ENCODE measurements around the gene ERVK3-1. TPM values are rescaled to one million over a fixed set of nuclear protein-coding genes. Genes with fewer than 3 reads are reported as not detected.

ERVK3-1 gene
- total RNA-seq, 1 experiment from 2014 or later: 28.1 TPM

DNA sequence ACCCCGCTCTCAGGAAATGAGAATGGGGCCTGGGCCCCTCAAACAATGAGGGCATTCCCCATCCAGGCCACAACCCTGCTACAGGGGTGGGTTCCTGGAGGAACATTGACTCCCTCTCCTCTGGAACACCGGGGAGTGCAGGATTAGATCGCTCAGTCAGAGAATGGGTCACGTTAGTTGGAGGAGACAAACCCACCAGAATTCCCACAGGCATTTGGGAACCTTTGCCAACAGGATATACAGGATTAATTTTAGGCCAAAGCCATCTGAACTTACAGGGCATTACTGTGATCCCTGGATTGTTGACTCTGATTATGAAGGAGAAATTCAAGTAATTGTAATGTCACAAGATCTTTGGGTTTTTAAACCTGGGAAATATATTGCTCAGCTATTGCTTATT lies 2.6 kb downstream of the ERVK3-1 start:
- Histone ChIP-seq H3K9me2 (ENCODE audit: insufficient read depth) (no peaks in the 10 kb centered on the region), H3K27me3 (ENCODE audit: insufficient read depth, low read length) (no peaks in the 10 kb centered on the region), H3K4me2 (ENCODE audit: low read length) (no peak overlapping the region), H3K36me3 (ENCODE audit: control insufficient read depth in 1 of 2, insufficient read depth in 2 of 2, low read length in 2 of 2) (peaks cover 28 to 53% of the 10 kb centered on the region in 2 experiments), H3K4me1 (ENCODE audit: control insufficient read depth in 1 of 2, insufficient read depth in 2 of 2, low read length in 2 of 2) (peaks cover 5 to 15% of the 10 kb centered on the region in 2 experiments; a peak in 3 of 4 replicates), H3K79me2 (ENCODE audit: insufficient read depth, low read length) (peaks cover 48% of the 10 kb centered on the region), H2AFZ (ENCODE audit: low read depth, low read length, poor library complexity, severe bottlenecking) (no peak overlapping the region), H3K4me3 (replicated peaks in 1 of 2; ENCODE audit: low read depth in 1 of 2, low read length in 2 of 2) (no peak overlapping the region), H3K27ac (ENCODE audit: low read depth, low read length) (no peak overlapping the region), H3K9me3 (ENCODE audit: control insufficient read depth in 1 of 2, insufficient read depth in 1 of 2, low read depth in 1 of 2, low read length in 2 of 2) (peaks cover 5 to 14% of the 10 kb centered on the region in 2 experiments; a peak in 1 of 4 replicates), H3K9ac (ENCODE audit: low read length) (no peak overlapping the region), H4K20me1 (ENCODE audit: insufficient read depth) (no peaks in the 10 kb centered on the region)
- no TSS peak for BruUV-seq (replicated peaks)
- intact Hi-C loops (cut with micrococcal nuclease): loop anchor here (5.0 kb wide), 1 partner anchor 80 kb away; the partner anchor contains the start of gene ZNF544
- ChIA-PET CTCF (no interaction called here), POLR2A (no interaction called here), RAD21 (ENCODE audit: low non-redundant PET in 1 of 2, low total read pairs in 2 of 2, uncharacterized antibody in 2 of 2, unreplicated experiment in 2 of 2) (no interaction called here)
- ATAC-seq (no peak), DNase-seq (ENCODE audit: low read depth, low spot score) (no peak)
- TF ChIP-seq TCF7L2 (IDR thresholded peaks at IDR 0.05; ENCODE audit: borderline replicate concordance, extremely low read depth, insufficient read depth, insufficient read length) (no peak), SRF (IDR thresholded peaks at IDR 0.05; ENCODE audit: low read depth) (no peak), ZBTB33 (IDR thresholded peaks at IDR 0.05; ENCODE audit: extremely low read depth, insufficient replicate concordance, low read length) (no peak), RAD21 (IDR thresholded peaks at IDR 0.05; ENCODE audit: low read depth) (no peak), ELF1 (IDR thresholded peaks at IDR 0.05; ENCODE audit: borderline replicate concordance, low read depth) (no peak), CBX3 (IDR thresholded peaks at IDR 0.05; ENCODE audit: low read depth) (no peak), ZNF274 (IDR thresholded peaks at IDR 0.05; ENCODE audit: low read depth, low read length) (no peak), EGR1 (IDR thresholded peaks at IDR 0.05; ENCODE audit: low read depth) (no peak), SP1 (IDR thresholded peaks at IDR 0.05; ENCODE audit: low read depth) (no peak), CEBPB (IDR thresholded peaks at IDR 0.05; ENCODE audit: low read depth) (no peak)
- TF ChIP-seq, protein P1, sequence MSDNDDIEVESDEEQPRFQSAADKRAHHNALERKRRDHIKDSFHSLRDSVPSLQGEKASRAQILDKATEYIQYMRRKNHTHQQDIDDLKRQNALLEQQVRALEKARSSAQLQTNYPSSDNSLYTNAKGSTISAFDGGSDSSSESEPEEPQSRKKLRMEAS (IDR thresholded peaks at IDR 0.05): no peak
- TF ChIP-seq, protein P2, sequence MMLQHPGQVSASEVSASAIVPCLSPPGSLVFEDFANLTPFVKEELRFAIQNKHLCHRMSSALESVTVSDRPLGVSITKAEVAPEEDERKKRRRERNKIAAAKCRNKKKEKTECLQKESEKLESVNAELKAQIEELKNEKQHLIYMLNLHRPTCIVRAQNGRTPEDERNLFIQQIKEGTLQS (IDR thresholded peaks at IDR 0.05): no peak

Data from HCT116 (cell line).